IPS-18a (cell line): ENCODE results near the gene CFAP73.
"Not testable (repeated sequence)": the region's sequence is repeated elsewhere in the genome, so short reads cannot be mapped to it uniquely, and the experiment has no call there.

Source experiments
- H3K27ac ChIP-seq: one replicate; pipeline ENCODE4 v1.5.1; 2013; ENCODE audit warnings: low read length
- H3K27me3 ChIP-seq: one replicate; pipeline ENCODE4 v1.6.1; 2013; ENCODE audit warnings: mild to moderate bottlenecking, low read length; ENCODE audit not compliant: control insufficient read depth, insufficient read depth
- H3K36me3 ChIP-seq: one replicate; pipeline ENCODE4 v1.6.1; 2013; ENCODE audit warnings: low read depth, low read length; ENCODE audit not compliant: control insufficient read depth
- H3K4me1 ChIP-seq: one replicate; pipeline ENCODE4 v1.6.1; 2013; ENCODE audit warnings: low read depth, low read length; ENCODE audit not compliant: control insufficient read depth
- H3K4me3 ChIP-seq: one replicate; pipeline ENCODE4 v1.5.1; 2013; ENCODE audit warnings: low read length
- H3K9ac ChIP-seq: one replicate; pipeline ENCODE4 v1.6.1; 2013; ENCODE audit warnings: mild to moderate bottlenecking, low read length, moderate library complexity
- H3K9me3 ChIP-seq: one replicate; pipeline ENCODE4 v1.6.1; 2013; ENCODE audit warnings: low read depth, low read length; ENCODE audit not compliant: control insufficient read depth

CFAP73 gene

DNA sequence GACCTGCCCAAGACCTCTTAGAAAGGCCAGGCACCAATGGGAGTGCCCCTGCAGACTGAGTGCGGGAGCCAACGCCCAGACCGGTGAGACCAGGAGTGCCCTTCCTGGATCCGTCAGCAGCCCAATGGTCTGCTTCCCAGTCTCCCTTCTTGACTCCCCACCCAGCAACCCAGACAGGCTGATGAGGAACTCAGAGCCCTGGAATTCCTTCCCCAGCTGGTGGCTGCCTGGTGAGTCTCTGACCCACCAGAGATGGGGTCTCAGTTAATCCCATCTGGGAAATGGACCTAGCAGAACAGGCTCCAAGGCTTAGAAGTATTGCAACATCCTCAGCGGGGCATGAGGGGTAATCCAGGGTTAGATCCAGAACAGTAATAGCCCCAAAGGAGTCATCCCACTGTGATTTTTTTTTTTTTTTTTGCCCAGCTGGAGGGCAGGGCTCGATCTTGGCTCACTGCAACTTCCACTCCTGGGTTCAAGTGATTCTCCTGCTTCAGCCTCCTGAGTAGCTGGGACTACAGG, 12.5 kb upstream of the CFAP73 start:
- peaks cover 24% of the 10 kb centered on the region for H3K27me3 ChIP-seq
- no peak overlapping the region for H3K4me3 ChIP-seq
- peaks cover 6% of the 10 kb centered on the region for H3K4me1 ChIP-seq
- H3K27ac ChIP-seq, result no peak overlapping the region
- H3K36me3 ChIP-seq, result no peaks in the 10 kb centered on the region
- no peaks in the 10 kb centered on the region for H3K9me3 ChIP-seq
- no peak overlapping the region for H3K9ac ChIP-seq

DNA sequence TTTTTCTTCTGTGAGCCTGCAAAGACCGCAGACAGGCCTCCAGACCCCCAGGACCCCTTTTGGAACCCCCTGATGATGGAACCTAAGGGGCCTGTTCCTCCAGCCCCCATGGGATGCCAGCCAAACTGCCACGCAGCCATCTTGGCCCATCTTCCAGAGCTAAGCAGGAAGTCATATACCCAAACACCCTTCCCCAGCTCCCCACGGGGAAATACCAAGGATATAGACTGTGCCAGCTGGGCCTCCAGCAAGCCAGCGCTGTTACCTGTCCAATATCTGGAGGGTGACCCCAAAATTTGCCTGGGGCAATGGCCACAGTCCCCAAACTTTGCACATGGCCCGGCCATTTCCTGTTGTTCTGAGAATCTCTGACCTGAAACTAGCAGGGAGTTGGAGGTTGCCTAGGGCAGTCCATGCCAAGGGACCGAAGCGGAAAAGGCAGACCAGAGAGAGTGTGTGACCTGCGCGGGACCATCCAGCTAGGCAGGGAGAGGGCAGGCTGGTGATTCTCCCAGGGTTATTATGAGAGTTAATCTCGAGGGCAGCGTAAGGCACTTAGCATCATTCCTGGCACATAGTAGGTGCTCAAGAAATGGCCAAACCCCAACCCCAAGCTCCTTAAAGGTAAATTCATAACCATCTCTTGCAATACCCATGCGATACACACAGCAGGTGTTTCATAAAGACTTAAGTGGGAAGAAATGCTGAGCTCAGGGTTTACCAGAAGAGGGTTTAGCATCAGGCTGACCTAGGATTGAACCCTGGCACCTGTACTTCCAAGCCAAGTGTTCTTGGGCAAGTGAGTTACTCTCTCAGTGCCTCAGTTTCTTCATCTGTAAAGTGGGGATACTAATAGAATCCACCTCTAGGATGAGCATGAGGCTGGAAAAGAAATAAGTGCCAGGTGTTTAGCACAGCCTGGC, 11.4 kb upstream of the CFAP73 start:
- Histone ChIP-seq H3K36me3 (no peaks in the 10 kb centered on the region), H3K27ac (no peak overlapping the region), H3K9ac (no peak overlapping the region), H3K27me3 (peaks cover 24% of the 10 kb centered on the region), H3K4me3 (no peak overlapping the region), H3K4me1 (peaks cover 6% of the 10 kb centered on the region), H3K9me3 (no peaks in the 10 kb centered on the region)

DNA sequence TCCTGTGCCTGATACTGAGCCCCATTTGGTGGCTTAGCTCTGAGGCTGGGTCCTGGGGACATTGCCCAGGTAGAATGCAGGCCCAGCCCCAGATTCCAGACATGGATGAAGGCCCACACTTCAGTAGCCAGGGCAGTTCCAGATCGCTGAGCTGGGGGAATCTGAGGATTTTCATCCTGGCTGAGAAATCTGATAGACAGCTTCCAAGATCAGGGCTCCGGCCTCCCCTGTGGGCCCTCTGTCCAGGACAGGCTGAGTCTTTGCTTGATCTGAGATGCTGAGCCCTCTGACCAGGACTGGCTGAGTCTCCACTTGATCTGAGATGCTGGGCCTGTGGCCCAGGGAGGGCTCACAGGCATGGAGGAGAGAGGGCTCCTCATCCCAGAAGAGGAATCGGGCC, 10.7 kb upstream of the CFAP73 start:
- no peak overlapping the region for H3K4me3 ChIP-seq
- H3K9ac ChIP-seq, result no peak overlapping the region
- H3K9me3 ChIP-seq, result no peaks in the 10 kb centered on the region
- peaks cover 6% of the 10 kb centered on the region for H3K4me1 ChIP-seq
- H3K36me3 ChIP-seq, result no peaks in the 10 kb centered on the region
- H3K27me3 ChIP-seq, result peaks cover 24% of the 10 kb centered on the region
- H3K27ac ChIP-seq, result no peak overlapping the region

DNA sequence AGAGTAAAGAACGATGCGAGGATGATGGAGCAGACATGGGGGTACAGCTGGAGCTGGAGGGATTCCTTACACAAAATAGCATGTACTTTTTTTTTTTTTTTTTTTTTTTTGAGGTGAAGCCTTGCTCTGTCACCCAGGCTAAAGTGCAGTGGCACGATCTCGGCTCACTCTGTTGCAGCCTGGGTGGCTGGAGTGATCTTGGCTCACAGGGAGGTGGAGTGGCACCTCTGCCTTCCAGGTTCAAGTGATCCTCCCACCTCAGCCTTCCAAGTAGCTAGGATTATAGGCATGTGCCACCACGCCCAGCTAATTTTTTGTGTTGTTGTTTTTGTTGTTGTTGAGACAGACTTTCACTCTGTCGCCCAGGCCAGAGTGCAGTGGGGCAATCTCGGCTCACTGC, 8.8 kb upstream of the CFAP73 start:
- Histone ChIP-seq H3K27ac (no peak overlapping the region), H3K36me3 (no peaks in the 10 kb centered on the region), H3K4me3 (no peak overlapping the region), H3K27me3 (peaks cover 9% of the 10 kb centered on the region), H3K4me1 (peaks cover 6% of the 10 kb centered on the region), H3K9me3 (no peaks in the 10 kb centered on the region), H3K9ac (no peak overlapping the region)

DNA sequence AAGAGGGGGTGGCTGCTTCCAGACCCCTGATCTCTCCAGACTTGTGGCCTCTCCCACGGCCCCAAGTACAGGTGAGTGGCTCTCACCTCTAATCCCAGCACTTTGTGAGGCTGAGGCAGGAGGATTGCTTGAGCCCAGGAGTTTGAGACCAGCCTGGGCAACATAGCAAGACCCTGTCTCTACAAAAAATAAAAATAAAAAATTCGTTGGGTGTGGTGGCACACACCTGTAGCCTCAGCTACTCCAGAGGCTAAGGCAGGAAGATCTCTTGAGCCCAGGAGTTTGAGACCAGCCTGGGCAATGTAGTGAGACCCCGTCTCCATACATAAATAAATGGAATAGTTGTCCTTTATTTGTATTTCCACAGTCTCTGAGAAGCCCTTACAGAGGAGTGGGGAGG, 7.8 kb upstream of the CFAP73 start:
- not testable (repeated sequence) for H3K9ac ChIP-seq, H3K36me3 ChIP-seq, H3K9me3 ChIP-seq, H3K27ac ChIP-seq, H3K4me3 ChIP-seq, H3K27me3 ChIP-seq, H3K4me1 ChIP-seq

DNA sequence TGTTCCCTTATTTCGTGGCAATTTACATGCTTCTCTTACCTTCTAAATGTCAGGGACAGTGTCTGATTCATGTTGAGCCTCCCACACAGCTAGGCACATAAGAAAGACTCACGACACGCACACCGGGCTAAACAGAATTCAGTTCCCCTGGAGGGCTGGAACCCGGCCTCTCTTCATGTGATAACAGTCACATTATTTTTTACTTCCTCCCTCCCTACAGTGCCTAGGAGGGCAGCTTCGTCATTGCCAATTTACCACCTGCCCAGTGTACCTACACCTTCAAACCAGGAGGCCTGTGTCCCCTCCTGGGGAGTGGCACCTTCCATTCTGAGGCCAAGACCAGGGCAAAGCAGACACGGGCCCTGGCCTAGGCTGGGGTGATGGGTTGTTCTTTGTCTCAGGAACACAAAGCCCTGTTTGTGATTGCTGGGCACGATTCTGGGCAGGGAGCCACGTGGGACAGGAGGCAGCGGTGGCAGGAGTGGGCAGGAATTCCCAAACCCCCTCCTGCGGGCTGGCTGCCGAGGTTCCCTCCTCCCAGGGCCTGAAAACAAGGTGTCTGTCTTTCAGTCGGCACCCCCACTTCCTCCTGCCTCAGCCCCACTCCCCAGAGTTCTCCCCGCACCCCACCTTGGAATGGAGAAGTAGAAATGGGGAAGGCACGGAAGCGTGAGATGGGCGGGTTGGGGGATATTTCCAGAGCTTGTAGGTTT, 7.2 kb upstream of the CFAP73 start:
- Histone ChIP-seq H3K9me3 (no peaks in the 10 kb centered on the region), H3K9ac (no peak overlapping the region), H3K27ac (no peak overlapping the region), H3K4me3 (no peak overlapping the region), H3K36me3 (no peaks in the 10 kb centered on the region), H3K4me1 (no peaks in the 10 kb centered on the region), H3K27me3 (no peaks in the 10 kb centered on the region)

DNA sequence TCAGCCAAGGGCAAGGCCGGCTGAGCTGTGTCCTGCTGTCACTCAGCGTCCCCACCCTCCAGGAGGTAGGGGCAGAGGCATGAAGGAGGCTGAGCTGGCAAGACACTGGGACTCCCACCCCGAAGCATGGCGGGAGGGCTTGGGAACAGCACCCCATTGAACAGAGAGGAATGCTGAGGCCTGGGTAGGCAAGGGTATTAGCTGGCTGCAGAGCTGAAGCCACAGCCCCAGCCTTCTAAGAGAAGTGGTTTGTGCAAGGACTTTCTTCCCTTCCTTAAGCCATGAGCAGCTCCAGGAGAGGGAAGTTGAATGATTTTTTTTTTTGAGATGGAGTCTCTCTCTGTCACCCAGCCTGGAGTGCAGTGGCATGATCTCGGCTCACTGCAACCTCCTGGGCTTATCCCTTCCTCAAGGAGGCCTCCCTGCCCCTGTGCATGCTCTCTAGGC, 6.6 kb upstream of the CFAP73 start:
- Histone ChIP-seq H3K9ac (no peak overlapping the region), H3K4me1 (no peaks in the 10 kb centered on the region), H3K27me3 (no peaks in the 10 kb centered on the region), H3K27ac (no peak overlapping the region), H3K9me3 (no peaks in the 10 kb centered on the region), H3K36me3 (no peaks in the 10 kb centered on the region), H3K4me3 (no peak overlapping the region)

DNA sequence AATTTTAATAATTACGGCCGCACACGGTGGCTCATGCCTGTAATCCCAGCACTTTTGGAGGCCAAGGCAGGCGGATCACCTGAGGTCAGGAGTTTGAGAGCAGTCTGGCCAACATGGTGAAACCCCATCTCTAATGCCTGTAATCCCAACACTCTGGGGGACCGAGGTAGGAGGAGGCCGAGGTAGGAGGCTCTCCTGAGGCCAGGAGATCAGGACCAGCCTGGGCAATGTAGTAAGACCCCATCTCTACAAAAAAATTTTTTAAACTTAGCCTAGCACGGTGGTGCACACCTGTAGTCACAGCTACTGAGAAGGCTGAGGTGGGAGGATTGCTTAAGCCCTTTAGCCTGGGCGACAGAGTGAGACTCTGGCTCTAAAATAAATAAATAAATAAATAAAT, 5.6 kb upstream of the CFAP73 start:
- Histone ChIP-seq H3K9ac (no peak overlapping the region), H3K27ac (no peak overlapping the region), H3K4me3 (no peak overlapping the region), H3K36me3 (no peaks in the 10 kb centered on the region), H3K4me1 (no peaks in the 10 kb centered on the region), H3K9me3 (no peaks in the 10 kb centered on the region), H3K27me3 (no peaks in the 10 kb centered on the region)

DNA sequence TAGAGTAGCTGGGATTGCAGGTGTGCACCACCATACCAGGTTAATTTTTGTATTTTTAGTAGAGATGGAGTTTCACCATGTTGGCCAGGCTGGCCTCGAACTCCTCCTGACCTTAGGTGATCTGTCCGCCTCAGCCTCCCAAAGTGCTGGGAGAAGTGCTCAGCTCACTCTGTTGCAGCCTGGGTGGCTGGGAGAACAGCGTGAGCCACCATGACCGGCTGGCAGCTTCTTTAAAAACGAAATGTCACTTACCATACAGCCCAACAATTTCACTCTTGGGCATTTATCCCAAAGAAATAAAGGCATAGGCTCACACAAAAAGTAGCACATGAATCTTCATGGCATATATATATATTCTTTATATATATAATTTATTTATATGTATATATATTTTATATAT, 4.7 kb upstream of the CFAP73 start:
- no peak overlapping the region for H3K27ac ChIP-seq
- no peaks in the 10 kb centered on the region for H3K9me3 ChIP-seq
- H3K36me3 ChIP-seq, result no peaks in the 10 kb centered on the region
- H3K27me3 ChIP-seq, result peaks cover under 1% of the 10 kb centered on the region
- H3K4me1 ChIP-seq, result peaks cover 2% of the 10 kb centered on the region
- H3K9ac ChIP-seq, result no peak overlapping the region
- no peak overlapping the region for H3K4me3 ChIP-seq

DNA sequence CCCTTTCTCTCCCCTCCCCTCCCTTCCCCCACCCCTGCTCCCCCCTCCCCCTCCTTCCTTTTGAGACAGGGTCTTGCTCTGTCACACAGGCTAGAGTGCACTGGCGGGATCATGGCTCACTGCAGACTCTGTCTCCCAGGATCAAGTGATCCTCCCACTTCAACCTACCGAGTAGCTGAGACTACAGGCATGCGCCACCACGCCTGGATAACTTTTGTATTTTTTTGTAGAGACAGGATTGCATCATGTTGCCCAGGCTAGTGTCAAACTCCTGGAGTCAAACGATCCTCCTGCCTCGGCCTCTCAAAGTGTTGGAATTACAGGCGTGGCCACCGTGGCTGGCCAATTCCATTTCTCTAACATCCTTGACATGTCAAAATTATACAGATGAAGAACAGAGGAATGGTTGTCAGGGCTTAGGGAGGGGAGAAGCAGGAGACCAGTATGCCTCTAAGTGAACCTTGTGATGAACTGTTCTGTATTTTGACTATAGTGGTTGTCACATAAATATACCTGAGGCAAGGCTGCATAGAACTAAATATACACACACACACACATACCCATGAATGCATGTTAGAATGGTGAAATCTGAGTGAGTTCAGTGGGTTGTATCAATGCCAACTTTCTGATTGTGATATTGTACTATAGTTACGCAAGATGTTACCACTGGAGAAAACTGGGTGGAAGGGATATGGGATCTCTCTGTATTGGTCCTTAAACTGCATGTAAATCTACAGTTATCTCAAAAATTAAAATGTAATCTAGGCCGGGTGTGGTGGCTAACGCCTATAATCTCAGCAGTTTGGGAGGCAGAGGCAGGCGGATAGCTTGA, 3.6 kb upstream of the CFAP73 start:
- Histone ChIP-seq H3K27me3 (peaks cover 7% of the 10 kb centered on the region), H3K9ac (no peak overlapping the region), H3K27ac (no peak overlapping the region), H3K4me3 (no peak overlapping the region), H3K36me3 (no peaks in the 10 kb centered on the region), H3K9me3 (no peaks in the 10 kb centered on the region), H3K4me1 (peaks cover 6% of the 10 kb centered on the region)

DNA sequence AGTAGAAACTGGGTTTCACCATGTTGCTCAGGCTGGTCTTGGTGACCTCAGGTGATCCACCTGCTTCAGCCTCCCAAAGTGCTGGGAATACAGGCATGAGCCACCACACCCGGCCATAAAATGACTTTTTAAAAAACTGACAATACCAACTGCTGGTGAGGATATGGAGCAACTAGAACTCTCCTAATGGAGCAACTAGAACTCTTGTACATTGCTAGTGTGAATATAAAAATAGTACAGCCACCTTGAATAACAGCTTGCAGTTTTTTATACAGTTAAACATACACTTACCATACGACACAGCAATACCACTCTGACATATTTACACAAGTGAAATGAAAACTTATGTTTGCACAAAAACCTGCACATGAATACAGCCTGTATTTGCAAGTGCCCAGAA, 2.5 kb upstream of the CFAP73 start:
- Histone ChIP-seq H3K27me3 (peaks cover 15% of the 10 kb centered on the region), H3K4me1 (peaks cover 6% of the 10 kb centered on the region), H3K4me3 (no peak overlapping the region), H3K27ac (no peak overlapping the region), H3K9ac (no peak overlapping the region), H3K9me3 (no peaks in the 10 kb centered on the region), H3K36me3 (no peaks in the 10 kb centered on the region)
